ENCODE data around the gene OR8K3. TPM values are rescaled to one million over a fixed set of nuclear protein-coding genes. Genes with fewer than 3 reads are reported as not detected.

Gene OR8K3
- total and polyA plus RNA-seq, 9 of the 15 experiments (the other 6 are each of a cell fraction or from before 2014, with no cell fraction given), result not detected

GRCh38 chr11:56271092-56271491 is 43.9 kb upstream of the OR8K3 start:
- CTCF ChIA-PET (ENCODE audit: low intra/inter-chr PET ratio), result no interaction called here
- WGBS (ENCODE audit: insufficient coverage, low coverage, missing lambda C conversion rate), result 0% methylated on average over 3 of the region's 3 CpGs

GRCh38 chr11:56273854-56274253 is 41.1 kb upstream of the OR8K3 start, which contains the start of gene OR5T1:
Gene OR5T1 (plus strand): TSS chr11:56274154. CDS start chr11:56275639, 1,485 bp downstream.
- BruUV-seq (replicated peaks), result no TSS peak
- CTCF ChIA-PET (ENCODE audit: low intra/inter-chr PET ratio), result no interaction called here
- no peaks in the 10 kb centered on the region for H3K27me3 ChIP-seq (ENCODE audit: control insufficient read depth in 2 of 2, insufficient read depth in 2 of 2, low read length in 2 of 2)
- no peak within 1 kb of the TSS for H3K9ac ChIP-seq (ENCODE audit: insufficient read depth in 1 of 2, low read depth in 2 of 2, low read length in 2 of 2)
- ATAC-seq, result no peak
- intact Hi-C loops (cut with micrococcal nuclease) (no loop called here), in situ Hi-C loops (cut with MboI) (no loop called here)
- FAIRE-seq, result no peak
- no peak within 1 kb of the TSS for H3K4me3 ChIP-seq
- POLR2A ChIA-PET, result no interaction called here
- no peak within 1 kb of the TSS for H2AFZ ChIP-seq (ENCODE audit: low read depth, low read length)
- H3K79me2 ChIP-seq (ENCODE audit: control insufficient read depth, insufficient read depth, low read length), result no peaks in the 10 kb centered on the region
- TF ChIP-seq SRSF3 (IDR thresholded peaks at IDR 0.05; ENCODE audit: insufficient read depth, low read length) (no peak), TBP (optimal IDR thresholded peaks at IDR 0.05; ENCODE audit: low read depth, low read length) (no peak), ZNF431 (CRISPR knock-in tag; IDR thresholded peaks at IDR 0.05) (no peak), ZNF12 (CRISPR knock-in tag; IDR thresholded peaks at IDR 0.05) (no peak), SMARCA4 (IDR thresholded peaks at IDR 0.05) (no peak), RBM22 (IDR thresholded peaks at IDR 0.05; ENCODE audit: low read depth, low read length, poor library complexity, severe bottlenecking) (no peak), SRSF7 (optimal IDR thresholded peaks at IDR 0.05; ENCODE audit: low read depth, low read length) (no peak), TCFL5 (CRISPR knock-in tag; conservative IDR thresholded peaks at IDR 0.05) (no peak), ZNF717 (CRISPR knock-in tag; IDR thresholded peaks at IDR 0.05) (no peak), ZBTB34 (CRISPR knock-in tag; IDR thresholded peaks at IDR 0.05) (no peak), KAT8 (IDR thresholded peaks at IDR 0.05; ENCODE audit: low read depth) (no peak), PHF20 (IDR thresholded peaks at IDR 0.05; ENCODE audit: partially characterized antibody) (no peak), SETDB1 (IDR thresholded peaks at IDR 0.05; ENCODE audit: low read length) (no peak), JUNB (CRISPR knock-in tag; conservative IDR thresholded peaks at IDR 0.05) (no peak)
- H4K20me1 ChIP-seq (replicated peaks; ENCODE audit: control insufficient read depth, insufficient read depth, low read length), result no peaks in the 10 kb centered on the region
- no peaks in the 10 kb centered on the region for H3K9me1 ChIP-seq (ENCODE audit: control insufficient read depth, insufficient read depth, low read length)
- no peak within 1 kb of the TSS for H3K27ac ChIP-seq (ENCODE audit: extremely low read depth, low read depth, low read length)
- no peak within 1 kb of the TSS for H3K4me2 ChIP-seq (ENCODE audit: insufficient read depth, low read length)
- H3K4me1 ChIP-seq (replicated peaks in 1 of 2; ENCODE audit: control insufficient read depth in 2 of 2, insufficient read depth in 2 of 2, low read length in 2 of 2), result no peaks in the 10 kb centered on the region
- no peaks in the 10 kb centered on the region; the same call in 1 of the 2 replicates for H3K9me3 ChIP-seq (replicated peaks; ENCODE audit: control insufficient read depth, insufficient read depth, low read depth, low read length)
- no peaks in the 10 kb centered on the region for H3K36me3 ChIP-seq (ENCODE audit: control insufficient read depth, insufficient read depth, low read length)
- no peak for DNase-seq (ENCODE audit: extremely low read depth in 1 of 4, low spot score in 3 of 4)

More at GRCh38 chr11:56271092-56271491, 43.9 kb upstream of the OR8K3 start:
- BruUV-seq (replicated peaks), result no TSS peak
- H4K20me1 ChIP-seq (replicated peaks; ENCODE audit: control insufficient read depth, insufficient read depth, low read length), result no peaks in the 10 kb centered on the region
- intact Hi-C loops (cut with micrococcal nuclease), result no loop called here
- H3K9ac ChIP-seq (ENCODE audit: insufficient read depth in 1 of 2, low read depth in 2 of 2, low read length in 2 of 2), result no peak overlapping the region
- TF ChIP-seq MED1 (CRISPR knock-in tag; IDR thresholded peaks at IDR 0.05; ENCODE audit: borderline replicate concordance) (no peak), MCM7 (IDR thresholded peaks at IDR 0.05) (no peak)
- no peak overlapping the region for H3K4me2 ChIP-seq (ENCODE audit: insufficient read depth, low read length)
- H3K9me1 ChIP-seq (ENCODE audit: control insufficient read depth, insufficient read depth, low read length), result no peaks in the 10 kb centered on the region
- H3K4me1 ChIP-seq (replicated peaks in 1 of 2; ENCODE audit: control insufficient read depth in 2 of 2, insufficient read depth in 2 of 2, low read length in 2 of 2), result no peaks in the 10 kb centered on the region
- H3K27ac ChIP-seq (ENCODE audit: extremely low read depth, low read depth, low read length), result no peak overlapping the region
- FAIRE-seq (no peak), ATAC-seq (no peak), DNase-seq (ENCODE audit: extremely low read depth in 1 of 4, low spot score in 3 of 4) (no peak)
- POLR2A ChIA-PET, result no interaction called here
- in situ Hi-C loops (cut with MboI), result no loop called here
- no peak overlapping the region for H2AFZ ChIP-seq (ENCODE audit: low read depth, low read length)
- no peaks in the 10 kb centered on the region for H3K79me2 ChIP-seq (ENCODE audit: control insufficient read depth, insufficient read depth, low read length)
- H3K36me3 ChIP-seq (ENCODE audit: control insufficient read depth, insufficient read depth, low read length), result no peaks in the 10 kb centered on the region
- no peak overlapping the region for H3K4me3 ChIP-seq
- no peaks in the 10 kb centered on the region; the same call in 1 of the 2 replicates for H3K9me3 ChIP-seq (replicated peaks; ENCODE audit: control insufficient read depth, insufficient read depth, low read depth, low read length)
- H3K27me3 ChIP-seq (ENCODE audit: control insufficient read depth in 2 of 2, insufficient read depth in 2 of 2, low read length in 2 of 2), result no peaks in the 10 kb centered on the region
